ENCODE measurements around the gene PLA2G6.
"Not testable (repeated sequence)": the region's sequence is repeated elsewhere in the genome, so short reads cannot be mapped to it uniquely, and the experiment has no call there.

Gene PLA2G6

DNA sequence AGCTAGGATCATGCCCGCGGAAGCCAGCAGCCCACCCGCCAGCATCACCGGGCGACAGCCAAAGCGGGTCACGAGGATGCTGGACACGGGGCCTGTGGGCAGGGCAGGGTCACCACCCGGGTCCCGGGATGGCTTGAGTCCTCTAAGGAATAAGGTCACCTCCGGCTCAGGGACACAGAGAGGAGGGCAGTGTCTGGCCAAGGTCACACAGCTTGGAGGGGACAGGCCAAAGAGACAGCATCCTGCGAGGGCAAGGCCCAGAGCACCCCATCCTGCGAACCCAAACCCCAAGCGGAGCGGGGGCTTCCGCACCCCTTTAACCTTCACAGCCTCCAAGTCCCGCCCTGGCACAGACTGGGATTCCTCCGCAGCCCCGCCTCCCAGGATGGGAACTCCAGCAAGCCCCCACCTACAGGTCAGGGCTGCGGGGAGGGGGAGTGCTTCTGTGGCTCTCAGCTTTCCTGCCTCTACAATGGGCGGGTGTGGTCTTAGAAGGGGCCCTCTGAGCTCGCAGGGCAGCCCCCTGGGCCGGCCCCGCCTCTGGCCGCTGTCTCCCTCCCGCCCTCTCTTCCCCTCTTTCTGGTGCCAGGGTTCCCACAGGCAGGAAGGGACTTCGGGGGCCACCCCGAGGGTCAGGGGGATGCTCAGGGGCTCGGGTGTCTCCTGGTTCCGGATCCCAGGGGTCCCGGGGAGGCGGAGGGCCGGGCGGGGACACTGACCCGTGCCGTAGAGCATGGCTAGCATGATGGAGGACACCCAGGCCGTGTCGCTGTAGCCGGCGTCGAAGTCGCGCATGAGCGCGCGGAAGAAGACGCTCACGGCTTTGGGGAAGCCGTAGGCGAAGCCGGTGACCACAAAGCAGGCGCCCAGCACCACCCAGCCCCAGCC lies 99.4 kb downstream of the PLA2G6 start:
- DNase-seq = no peak

DNA sequence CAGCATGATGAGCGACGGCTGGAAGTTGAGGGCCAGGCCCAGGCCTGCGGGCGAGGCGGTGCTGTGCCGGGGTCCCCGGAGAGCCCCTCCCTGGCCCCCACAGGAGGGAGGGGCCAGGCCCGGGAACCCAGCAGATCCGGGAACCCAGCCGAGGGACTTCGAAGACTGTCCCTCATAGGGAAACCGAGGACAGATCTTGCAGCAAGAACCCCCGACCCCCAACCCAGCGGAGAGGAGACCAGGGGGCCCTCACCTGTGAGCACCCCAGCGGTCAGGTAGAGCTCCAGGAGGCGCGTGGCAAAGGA lies 100.0 kb downstream of the PLA2G6 start:
- no peak for DNase-seq

DNA sequence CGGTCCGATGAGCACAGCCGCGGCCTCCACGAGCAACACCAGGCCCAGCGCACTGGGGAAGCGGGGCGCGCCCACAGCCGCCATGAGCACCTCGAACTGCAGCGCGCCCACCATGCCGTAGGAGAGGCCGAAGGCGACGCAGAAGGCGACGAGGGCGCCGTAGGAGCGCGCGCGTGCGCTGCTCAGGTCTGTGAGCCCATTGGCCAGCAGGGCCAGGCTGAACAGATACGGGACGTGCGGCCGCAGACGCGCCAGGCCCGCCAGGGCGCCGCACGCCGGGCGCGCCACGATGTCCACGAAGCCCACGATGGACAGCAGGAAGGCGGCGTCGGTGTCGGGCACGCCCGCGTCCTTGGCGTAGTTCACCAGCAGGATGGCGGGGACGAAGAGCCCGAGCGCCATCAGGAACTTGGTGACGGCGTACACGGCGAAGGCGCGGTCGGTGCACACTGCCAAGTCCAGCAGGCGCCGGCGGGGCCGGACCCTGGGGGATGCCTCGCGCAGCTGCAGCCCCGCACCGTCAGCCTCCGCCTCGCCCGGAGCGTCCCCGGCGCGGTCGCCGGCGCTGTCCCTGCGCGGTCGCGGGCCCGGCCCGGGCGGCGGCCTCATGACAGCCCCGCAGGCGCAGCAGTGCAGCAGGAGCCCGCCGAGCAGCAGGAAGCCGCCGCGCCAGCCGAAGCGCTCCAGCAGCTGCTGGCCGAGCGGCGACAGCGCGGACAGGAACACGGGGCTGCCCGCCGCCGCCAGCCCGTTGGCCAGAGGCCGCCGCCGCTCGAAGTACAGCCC lies 100.6 kb downstream of the PLA2G6 start:
- DNase-seq = no peak

DNA sequence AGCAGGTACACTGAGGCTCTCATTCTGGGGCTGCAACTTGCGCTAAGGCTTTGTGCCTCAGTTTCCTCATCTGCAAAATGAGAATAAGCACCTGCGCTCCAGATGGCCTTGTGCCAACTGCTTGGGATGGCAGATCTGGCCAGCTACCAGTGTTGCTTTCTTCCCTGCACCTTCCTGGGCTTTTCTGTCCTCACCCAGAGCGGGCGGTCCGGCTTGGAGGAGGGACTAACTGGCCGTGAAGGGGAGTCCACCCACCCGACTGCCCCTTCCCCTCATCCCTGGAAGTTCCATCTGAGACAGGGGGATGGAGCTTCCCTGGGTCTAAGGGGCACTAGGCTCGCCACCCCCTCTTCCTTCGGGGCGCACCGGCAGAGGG lies 101.2 kb downstream of the PLA2G6 start:
- DNase-seq = no peak

DNA sequence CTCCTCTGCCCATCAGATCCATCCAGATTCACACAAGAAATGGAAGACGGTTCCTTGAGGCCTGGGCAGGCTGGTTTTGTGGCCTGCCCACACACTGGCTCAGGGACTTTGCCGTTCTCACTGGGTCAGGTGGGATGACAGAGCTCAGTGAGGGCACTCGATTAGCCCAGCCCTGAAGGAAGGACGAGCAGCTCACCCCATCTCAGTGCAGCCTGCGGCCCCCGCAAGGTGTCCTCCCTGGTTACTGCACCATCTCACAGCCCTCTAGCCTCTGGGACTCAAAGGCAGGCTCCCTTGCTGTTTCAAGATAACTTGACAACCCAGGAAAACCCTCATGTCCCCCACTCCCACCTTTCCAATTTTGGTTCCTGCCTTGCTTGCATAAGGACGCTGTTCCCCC lies 101.8 kb downstream of the PLA2G6 start:
- DNase-seq = no peak

DNA sequence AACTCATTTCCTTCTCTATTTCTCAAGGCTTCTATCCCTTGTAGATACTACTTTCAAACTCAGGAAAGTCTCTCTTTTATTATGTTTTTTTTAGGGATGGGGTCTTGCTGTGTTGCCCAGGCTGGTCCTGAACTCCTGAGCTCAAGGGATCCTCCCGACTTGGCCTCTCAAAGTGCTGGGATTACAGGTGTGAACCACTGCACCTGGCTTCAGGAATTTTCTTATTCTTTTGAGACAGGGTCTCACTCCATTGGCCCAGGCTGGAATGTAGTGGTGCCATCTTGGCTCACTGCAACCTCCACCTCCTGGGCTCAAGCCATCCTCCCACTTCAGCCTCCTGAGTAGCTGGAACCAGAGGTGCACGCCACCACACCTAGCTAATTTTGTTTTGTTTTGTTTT lies 102.4 kb downstream of the PLA2G6 start:
- DNase-seq = not testable (repeated sequence)

DNA sequence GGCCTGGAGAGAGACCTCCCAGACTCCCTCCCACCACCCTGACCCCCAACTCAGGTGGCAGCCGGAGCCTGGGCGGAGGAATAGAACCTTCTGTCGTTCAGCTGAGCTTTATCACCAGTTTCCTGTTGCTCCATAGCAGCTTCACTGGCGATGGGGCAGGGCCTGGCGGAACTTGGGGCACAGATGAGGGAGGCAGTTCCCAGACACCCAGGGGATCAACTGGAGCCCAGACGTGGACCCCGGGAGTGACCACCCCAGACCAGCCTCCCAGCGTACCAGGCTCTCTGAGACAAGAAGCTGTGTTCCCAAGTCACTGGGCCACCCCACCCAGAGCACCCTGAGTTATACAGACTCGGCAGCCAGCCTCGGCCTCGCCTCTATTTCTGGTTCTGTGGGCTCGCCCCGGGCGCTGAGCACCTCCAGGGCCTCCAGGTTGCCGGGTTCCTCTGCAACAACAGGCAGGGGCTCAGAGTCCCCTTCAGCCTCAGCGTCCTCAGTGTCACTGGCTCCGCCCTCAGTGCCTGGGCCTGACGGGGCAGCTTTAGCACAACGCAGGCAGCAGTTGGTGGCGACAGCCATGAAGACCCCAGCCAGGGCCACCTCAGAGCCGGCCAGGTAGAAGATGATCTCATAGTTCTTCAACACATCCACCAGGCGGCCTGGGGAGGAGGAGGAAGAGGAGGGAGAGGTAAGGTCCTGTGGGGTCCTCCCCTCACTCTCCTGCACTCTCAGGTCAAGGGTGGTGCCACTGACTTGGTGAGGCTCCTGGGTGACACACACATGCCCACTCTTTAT lies 103.4 kb downstream of the PLA2G6 start:
- DNase-seq = no peak

DNA sequence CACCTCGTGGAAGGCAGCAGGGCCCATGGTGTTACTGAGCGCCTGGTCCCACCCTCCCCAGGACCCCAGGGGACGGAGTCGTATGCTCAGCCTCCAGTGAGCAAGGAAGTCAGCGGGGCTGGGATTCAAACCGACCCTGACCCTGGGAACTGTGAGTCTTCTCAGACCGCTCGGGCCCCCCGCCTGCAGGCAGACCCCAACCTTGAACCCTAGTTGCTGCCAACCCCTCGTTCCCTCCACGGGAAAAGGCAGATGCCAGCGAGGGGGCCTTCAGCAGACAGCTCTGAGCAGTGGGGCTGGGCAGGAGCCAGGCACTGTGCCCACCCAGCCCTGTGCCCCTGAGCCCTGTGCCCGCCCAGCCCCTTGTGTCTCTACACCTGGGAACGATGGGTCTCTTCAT lies 104.0 kb downstream of the PLA2G6 start:
- no peak for DNase-seq

DNA sequence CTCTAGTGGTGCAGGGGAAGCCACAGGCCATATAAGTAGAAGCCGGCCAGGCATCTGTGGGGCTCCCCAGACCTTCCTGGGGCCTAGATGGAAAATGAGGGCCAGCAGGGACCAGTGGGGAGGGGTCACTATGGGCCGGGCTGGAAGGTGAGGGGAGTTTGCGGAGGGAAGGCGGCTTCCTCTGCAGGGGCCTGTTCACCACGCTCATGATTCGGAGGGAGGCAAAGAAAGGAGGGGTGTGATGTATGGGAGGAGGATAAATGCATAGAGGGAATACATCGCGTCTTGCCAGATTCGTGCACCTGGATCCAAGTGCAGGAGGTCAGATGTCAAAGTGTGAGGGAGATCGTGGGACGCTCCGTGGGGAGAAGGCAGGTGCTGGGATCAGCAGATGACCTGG lies 104.5 kb downstream of the PLA2G6 start:
- DNase-seq = no peak

DNA sequence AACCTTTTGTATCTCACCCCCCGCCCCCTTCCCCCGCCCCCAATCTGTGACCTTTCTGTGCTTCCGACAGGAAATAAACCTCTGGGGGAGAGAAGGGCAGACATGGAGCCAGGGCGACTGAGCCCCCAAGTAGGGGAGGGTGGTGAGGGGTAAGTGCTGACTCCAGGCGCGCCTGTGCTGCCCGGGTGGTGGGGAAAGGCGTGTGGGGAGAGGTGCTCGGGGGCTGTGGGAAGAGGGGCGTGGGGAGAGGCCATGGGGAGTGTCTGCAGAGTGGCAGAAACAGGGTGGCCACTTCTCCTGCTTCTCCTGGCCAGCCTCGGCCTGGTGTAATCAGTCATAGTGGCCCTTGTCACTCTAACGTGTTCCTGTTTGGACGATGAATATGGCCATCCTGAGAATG lies 105.7 kb downstream of the PLA2G6 start:
- no peak for DNase-seq

DNA sequence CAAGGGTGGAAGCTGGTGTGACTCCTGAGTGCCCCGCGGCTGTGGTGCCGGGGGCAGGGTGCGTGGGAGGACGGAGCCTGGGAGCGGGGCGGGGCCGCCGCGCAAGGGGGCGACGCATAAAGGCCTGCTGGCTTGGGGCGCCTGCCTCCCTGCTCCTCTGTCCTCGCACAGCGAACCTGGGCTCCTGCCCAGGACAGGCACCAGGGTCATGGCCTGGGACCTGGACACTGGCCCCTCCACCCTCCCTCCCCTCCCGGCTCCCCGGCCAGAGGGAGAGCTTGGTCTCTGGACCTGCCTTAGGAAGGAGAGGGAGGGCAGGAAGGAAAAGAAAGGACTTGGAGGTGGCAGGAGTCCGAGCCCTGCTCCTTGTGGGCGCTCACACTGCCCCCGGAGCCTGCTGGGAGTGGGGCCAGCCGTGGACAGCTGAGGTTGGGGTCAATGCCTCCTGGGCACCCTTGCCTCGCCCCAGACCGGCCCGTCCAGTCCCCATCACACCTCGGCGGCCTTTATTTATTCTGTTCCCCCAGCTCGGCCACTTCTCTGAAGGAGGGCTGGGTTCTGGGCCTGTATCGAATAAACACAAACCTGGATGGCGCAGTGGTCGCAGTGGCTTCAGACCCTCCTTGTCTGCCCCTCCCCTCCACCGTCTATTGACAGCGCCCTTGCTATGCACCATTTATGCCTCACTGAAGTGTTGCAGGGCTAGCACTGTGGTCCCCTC lies 106.4 kb downstream of the PLA2G6 start:
- no peak for DNase-seq

DNA sequence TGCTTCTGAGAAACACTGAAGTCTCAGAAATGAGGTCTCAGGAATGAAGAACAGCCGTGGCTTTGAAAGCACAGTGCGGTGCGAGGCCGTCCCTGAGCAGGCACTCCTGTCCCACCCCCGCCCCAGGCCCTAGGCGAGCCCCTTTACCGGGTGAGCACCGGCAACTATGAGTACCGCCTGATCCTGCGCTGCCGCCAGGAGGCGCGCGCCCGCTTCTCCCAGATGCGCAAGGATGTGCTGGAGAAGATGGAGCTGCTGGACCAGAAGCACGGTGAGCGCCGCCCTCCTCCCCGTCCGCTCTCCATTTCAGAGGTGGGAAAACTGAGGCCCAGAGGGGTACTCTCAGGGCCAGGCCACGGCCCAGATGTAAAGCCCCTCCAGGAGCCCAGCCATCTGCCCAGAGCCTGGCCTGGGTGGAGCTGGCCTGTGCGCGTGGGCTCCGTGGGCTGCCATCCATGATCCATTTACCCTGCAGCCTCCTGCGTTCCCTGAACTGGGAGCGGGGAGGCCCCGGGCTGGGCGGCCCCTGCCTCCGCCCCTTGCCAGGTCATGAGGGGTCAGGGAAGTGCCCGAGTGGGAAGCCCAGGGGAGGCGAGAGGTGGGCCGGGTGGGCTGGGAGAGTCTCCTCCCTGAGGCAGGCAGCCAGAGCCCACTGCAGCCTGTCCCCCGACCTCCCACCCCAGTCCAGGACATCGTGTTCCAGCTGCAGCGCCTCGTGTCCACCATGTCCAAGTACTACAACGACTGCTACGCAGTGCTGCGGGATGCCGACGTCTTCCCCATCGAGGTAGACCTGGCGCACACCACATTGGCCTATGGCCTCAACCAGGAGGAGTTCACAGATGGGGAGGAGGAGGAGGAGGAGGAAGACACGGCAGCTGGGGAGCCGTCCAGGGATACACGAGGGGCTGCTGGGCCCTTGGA lies 107.2 kb downstream of the PLA2G6 start:
- DNase-seq = no peak

DNA sequence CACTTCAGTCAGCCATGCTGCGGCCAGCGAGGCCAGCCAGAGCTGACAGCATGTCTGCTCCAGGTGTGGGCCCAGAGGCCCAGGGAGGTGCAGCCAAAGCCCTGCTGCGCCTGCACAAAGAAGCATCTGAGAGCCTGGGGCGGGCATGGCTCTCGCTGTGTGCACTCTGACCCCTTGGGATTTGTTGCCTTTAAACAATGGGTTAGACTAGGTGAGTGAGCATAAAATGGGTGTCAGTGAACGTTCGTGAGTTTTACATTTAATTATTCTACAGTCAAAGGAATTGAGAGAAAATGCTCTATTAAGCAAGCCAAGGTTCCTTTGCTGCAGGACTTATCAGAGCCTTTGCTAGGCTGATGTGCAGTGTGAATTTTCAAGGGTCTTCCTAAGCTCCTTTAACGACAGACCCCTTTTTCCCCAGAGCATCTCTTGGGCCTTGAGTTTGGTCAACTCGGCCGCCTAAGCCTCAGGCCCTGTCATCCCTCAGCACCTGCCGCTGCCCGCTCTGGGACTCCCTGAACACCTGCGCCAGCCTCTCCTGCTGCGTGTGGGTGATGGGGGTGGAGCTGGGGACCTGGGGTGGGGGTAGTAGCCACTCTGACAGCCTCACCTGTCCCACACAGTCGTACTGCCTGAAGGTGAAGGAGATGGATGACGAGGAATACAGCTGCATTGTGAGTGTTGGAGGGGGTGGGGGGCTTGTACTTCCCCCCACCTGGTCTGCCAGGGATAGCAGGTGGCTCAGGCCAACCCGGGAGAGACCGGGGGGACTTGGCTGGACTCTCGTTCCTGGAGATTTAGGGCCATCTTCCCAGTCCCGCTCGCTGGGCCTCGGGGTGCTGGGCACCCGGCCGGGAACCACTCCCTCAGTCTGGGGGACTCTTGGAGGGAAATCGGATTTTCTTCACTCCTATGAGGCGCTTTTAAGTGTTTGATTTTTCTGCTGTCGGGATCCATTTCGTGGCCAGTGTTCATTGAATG lies 108.2 kb downstream of the PLA2G6 start:
- no peak for DNase-seq

DNA sequence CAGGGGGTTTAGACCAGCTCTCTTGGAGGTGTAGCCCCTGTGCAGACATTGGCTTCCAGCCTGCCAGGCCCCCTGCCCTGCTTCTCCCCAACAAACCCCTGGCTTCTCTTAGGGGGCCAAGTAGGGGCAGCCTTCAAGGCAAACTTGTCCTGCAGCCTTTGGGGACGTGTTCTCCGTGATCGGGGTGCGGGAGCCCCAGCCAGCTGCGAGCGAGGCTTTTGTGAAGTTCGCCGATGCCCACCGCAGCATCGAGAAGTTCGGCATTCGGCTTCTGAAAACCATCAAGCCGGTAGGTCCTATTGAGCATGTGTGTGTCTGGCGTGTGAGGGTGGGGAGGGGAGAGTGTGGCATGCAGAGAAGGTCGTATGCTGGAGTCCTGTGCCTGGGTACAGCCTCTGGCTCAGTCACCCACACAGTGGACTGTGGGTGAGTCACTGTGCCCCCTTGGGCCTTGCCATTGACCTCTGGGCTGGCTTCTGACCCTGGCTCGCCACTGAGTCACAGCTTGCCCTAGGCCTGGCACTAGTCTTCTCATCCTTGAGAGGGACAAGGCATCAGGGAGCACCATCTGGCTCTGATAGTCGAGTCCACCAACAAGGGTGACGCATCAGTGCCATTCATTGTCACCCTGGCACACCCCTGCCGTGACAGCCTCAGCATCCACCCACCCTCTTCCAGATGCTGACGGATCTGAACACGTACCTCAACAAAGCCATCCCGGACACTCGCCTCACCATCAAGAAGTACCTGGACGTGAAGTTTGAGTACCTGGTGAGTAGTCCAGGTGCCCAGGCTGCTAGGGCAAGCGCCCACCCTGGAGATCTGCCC lies 109.1 kb downstream of the PLA2G6 start:
- DNase-seq = no peak

DNA sequence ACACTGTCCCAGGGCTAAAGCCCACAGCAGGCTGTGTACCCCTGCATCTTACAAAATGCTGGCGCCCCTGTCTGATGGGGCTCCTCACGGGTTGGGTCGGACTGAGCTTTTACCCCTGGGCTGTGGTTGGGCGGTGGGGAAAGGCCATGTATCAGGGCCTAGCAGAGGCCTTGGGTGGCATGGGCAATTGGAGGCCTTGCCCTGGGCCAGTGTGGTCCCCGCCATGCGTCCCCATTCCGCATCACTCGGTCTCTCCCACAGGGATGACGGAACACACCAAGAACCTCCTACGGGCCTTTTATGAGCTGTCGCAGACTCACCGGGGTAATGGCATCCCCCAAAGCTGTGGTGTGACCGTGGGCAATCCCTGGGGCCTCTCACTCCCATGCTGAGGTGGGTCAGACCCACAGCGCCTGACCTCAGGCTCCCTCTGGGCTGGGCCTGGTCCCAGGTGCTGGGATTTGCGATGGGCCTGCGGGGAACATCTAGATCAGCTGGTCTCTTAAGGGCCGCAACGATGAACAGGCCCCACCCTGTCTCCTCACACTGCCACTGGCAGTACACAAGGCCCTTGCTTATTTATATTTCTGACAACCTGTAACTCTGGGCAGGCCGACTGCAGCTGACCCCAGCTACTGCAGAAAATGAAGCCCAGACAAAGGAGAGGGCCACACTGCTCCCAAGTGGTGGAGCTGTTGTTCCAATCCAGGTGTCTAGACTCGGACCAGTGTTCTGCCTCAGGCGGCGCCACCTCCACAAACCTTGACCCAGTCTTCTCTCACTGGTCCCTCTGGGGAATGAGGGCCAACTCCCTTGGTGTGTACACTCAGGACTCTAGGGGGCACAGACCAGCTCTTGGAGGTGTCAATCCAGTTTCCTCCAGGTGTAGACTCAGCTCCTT lies 110.0 kb downstream of the PLA2G6 start:
- DNase-seq = no peak

DNA sequence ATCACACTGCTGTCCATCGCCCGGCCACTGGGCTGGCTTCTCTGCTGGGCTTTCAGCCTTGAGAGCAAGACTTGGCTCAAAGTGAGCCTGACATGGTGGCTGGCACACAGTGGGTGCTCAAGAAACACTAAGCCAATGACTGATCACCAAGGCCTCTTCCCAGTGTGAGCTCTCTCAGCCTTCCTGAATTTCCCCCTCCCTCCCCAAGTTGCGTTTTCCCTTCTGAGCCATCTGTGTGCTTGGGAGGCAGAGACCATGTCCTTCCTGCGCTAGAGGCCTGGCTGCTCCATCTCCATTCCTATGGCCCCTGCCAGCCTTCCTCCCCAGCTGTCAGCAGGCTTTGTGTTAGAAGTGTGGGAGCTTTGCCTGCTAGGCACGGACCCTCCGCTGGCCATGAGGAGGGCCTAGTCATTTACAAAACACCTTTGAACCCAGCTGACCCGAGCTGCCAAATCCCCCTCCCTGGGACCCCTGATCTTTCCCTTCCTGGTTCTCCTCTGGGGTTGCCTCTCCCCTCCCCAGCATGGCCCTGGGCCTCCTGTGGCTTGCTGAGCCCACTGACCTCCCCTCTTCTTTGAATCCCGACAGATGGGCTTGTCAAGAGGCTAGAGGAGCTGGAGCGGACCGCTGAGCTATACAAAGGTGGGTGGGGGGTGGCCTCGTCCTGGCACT lies 111.2 kb downstream of the PLA2G6 start:
- no peak for DNase-seq

DNA sequence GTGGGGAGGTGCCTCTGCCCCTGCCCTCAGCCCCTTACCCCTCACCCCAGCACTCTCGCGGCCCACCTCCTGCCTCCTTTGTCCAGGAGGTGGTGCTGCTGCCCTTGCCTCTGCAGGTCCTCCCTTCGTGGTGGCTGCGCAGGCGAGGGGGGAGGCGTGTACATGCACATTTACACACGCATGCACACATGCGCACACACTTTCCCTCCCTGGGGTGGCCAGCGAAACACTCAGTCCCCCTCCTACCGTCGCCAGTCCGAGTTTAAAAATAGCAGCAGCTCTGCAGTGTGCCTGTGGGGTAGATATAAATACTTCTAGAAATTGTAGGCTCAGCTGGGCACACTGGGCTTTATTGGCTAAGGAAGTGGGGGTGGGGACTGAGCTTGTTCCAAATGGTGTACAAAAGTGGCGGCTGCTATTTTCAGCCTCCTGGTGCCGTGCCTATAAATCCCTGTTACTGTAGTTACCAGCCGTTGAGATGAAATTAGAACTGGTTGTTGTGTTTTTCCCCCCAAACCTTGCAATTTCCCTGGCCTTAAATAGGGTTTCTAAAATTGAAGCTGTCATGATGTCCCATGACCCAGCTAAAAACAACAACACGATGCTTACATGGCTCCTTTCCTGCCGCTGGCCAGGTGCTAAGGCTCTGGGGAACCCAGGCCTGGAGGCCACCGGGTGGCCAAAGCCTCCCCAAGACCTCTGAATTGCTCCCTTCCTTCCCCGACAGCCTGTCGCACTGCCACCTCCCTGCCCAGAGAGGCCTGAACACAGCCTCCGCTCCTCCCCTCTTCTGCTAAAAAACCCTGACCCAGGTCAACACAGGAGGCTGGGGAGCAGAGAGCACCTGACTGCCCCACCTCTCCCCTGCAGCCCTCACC lies 112.0 kb downstream of the PLA2G6 start:
- no peak for DNase-seq
